B cell (primary cell): ENCODE measurements around the gene DACH2. TPM values are rescaled to one million over a fixed set of nuclear protein-coding genes. Genes with fewer than 3 reads are reported as not detected.

Experiments
- ATAC-seq: fragments of 200-7000 bp; cut with Tn5 transposase; one replicate; pipeline ENCODE4 v1.10.0; 2021; ENCODE audit warnings: low read depth, mild to moderate bottlenecking, moderate number of reproducible peaks, moderate library complexity
- CTCF ChIA-PET: fragments of 350-600 bp; sonication (Branson Sonifier 250); formaldehyde crosslinking; loops from one replicate; lab custom pipeline; 2021; ENCODE audit warnings: antibody characterized with exemption, inconsistent platforms; lab: Charles Lee
- POLR2A ChIA-PET: fragments of 350-600 bp; sonication (Branson Sonifier 250); formaldehyde crosslinking; loops from one replicate; lab custom pipeline; 2021; ENCODE audit warnings: antibody characterized with exemption; lab: Charles Lee
- DNase-seq: peaks from one replicate; pipeline ENCODE4 v3.0.0; 2013
- H2AFZ ChIP-seq: 2 replicates; pipeline ENCODE4 v1.6.1; 2012; ENCODE audit warnings: mild to moderate bottlenecking, low read depth, low read length; ENCODE audit not compliant: insufficient read depth, poor library complexity, severe bottlenecking
- H3K27ac ChIP-seq, 2 donors: 1 replicate in 1 of 2; 2 replicates in 1 of 2; pipeline ENCODE4 v1.5.1; 2012 to 2013; ENCODE audit warnings: low read length in 2 of 2, mild to moderate bottlenecking in 2 of 2, moderate library complexity in 1 of 2
- H3K27me3 ChIP-seq, 4 experiments: fragments of 200-600 bp in 1 of 4; sonication (generic) in 1 of 4; replicated peaks in 1 of 4; 1 replicate in 2 of 4; 2 replicates in 2 of 4; pipeline versions ENCODE4 v1.6.1 to v1.7.0; 2013 to 2016; ENCODE audit warnings: low read length in 3 of 4, mild to moderate bottlenecking in 2 of 4, mixed read lengths in 1 of 4, moderate library complexity in 1 of 4; ENCODE audit not compliant: insufficient read depth in 4 of 4, control insufficient read depth in 3 of 4; ENCODE audit errors: control extremely low read depth in 1 of 4
- H3K36me3 ChIP-seq, 2 experiments: replicated peaks in 1 of 2; 1 replicate in 1 of 2; 2 replicates in 1 of 2; pipeline versions ENCODE4 v1.6.1 to v1.7.1; 2013; ENCODE audit warnings: low read length in 1 of 2; ENCODE audit not compliant: insufficient read depth in 2 of 2, control insufficient read depth in 1 of 2; ENCODE audit errors: control extremely low read depth in 1 of 2, extremely low read depth in 1 of 2
- H3K4me1 ChIP-seq, 2 donors: fragments of 200-600 bp in 1 of 2; sonication (generic) in 1 of 2; 1 replicate in 1 of 2; 2 replicates in 1 of 2; pipeline versions ENCODE4 v1.5.1 to v1.6.1; 2013 to 2017; ENCODE audit warnings: low read length in 2 of 2; ENCODE audit not compliant: control insufficient read depth in 2 of 2, insufficient read depth in 2 of 2
- H3K4me2 ChIP-seq: replicated peaks from 2 replicates; pipeline ENCODE3; 2012; ENCODE audit warnings: mild to moderate bottlenecking, low read depth, low read length; ENCODE audit not compliant: poor library complexity, severe bottlenecking
- H3K4me3 ChIP-seq, 5 experiments: fragments of 200-600 bp in 1 of 5; sonication (generic) in 1 of 5; 1 replicate in 3 of 5; 2 replicates in 2 of 5; pipeline versions ENCODE4 v1.5.1 to v1.7.0; 2011 to 2016; ENCODE audit warnings: low read length in 4 of 5, mild to moderate bottlenecking in 4 of 5, low read depth in 2 of 5, control low read depth in 1 of 5, moderate library complexity in 1 of 5; ENCODE audit not compliant: insufficient read depth in 1 of 5; ENCODE audit errors: control extremely low read depth in 1 of 5, extremely low read depth in 1 of 5
- H3K79me2 ChIP-seq: fragments of 200-600 bp; sonication (generic); one replicate; pipeline ENCODE4 v1.6.0; 2016; ENCODE audit warnings: low read length; ENCODE audit not compliant: control insufficient read depth, insufficient read depth
- H3K9ac ChIP-seq: fragments of 200-600 bp; sonication (generic); 2 replicates; pipeline ENCODE4 v1.6.1; 2017; ENCODE audit warnings: mild to moderate bottlenecking, low read length, moderate library complexity
- H3K9me3 ChIP-seq, 3 donors: one replicate each; pipeline versions ENCODE4 v1.6.1 to v1.7.1; 2013; ENCODE audit warnings: low read length in 2 of 3; ENCODE audit not compliant: control insufficient read depth in 2 of 3, insufficient read depth in 1 of 3; ENCODE audit errors: control extremely low read depth in 1 of 3
- H4K20me1 ChIP-seq: 2 replicates; pipeline ENCODE4 v1.6.0; 2012; ENCODE audit warnings: mild to moderate bottlenecking, low read length; ENCODE audit not compliant: insufficient read depth, control insufficient read depth, poor library complexity, severe bottlenecking
- H3K27ac Mint-ChIP-seq: one replicate; pipeline ENCODE4 v1.8.0; 2021; ENCODE audit warnings: mixed read lengths
- H3K27me3 Mint-ChIP-seq: one replicate; pipeline ENCODE4 v1.8.0; 2021; ENCODE audit warnings: mixed read lengths
- H3K4me1 Mint-ChIP-seq: one replicate; pipeline ENCODE4 v1.8.0; 2021; ENCODE audit warnings: mixed read lengths
- H3K4me3 Mint-ChIP-seq: one replicate; pipeline ENCODE4 v1.8.0; 2021; ENCODE audit warnings: mixed read lengths
- H3K9me3 Mint-ChIP-seq: one replicate; pipeline ENCODE4 v1.8.0; 2022; ENCODE audit warnings: mixed read lengths; ENCODE audit not compliant: insufficient read depth
- EZH2 ChIP-seq: IDR thresholded peaks from 2 replicates; pipeline ENCODE4 v1.6.1; 2012; ENCODE audit warnings: borderline replicate concordance, low read depth, mild to moderate bottlenecking, moderate library complexity, low read length; ENCODE audit not compliant: insufficient read depth, poor library complexity, severe bottlenecking
- WGBS: methylation state at CpG from one replicate; pipeline ENCODE4 v1.1.5; 2013; ENCODE audit warnings: missing lambda C conversion rate; ENCODE audit not compliant: insufficient coverage; 5-methylcytosine and 5-hydroxymethylcytosine counted together
- intact Hi-C: fragments of 100-400 bp; cut with micrococcal nuclease; formaldehyde crosslinking; loops from one replicate; pipeline ENCODE4 v1.10.0; 2022
- polyA plus RNA-seq: library from polyadenylated mRNA; depleted of rRNA; stranded (reverse); fragments of >200 nt; gene quantifications from 2 replicates; pipeline ENCODE4 v1.2.3, GENCODE V29; 2012
- total RNA-seq, 2 donors: library from RNA; stranded (reverse); fragments of 120-200 nt in 1 of 2; gene quantifications; 1 replicate in 1 of 2; 2 replicates in 1 of 2; pipeline versions ENCODE4 v1.2.3 to v1.2.4, GENCODE V29; 2013 to 2022
- TF ChIP-seq, protein P1 (sequence below): fragments of 200-600 bp; IDR thresholded peaks from one replicate; pipeline ENCODE4 v1.8.0; 2022; ENCODE audit warnings: antibody characterized with exemption, mild to moderate bottlenecking

DACH2 gene
- total and polyA plus RNA-seq, 2 donors (not counting 1 experiment from before 2014, with no cell fraction given): 0.07 TPM; not detected in 1

DNA sequence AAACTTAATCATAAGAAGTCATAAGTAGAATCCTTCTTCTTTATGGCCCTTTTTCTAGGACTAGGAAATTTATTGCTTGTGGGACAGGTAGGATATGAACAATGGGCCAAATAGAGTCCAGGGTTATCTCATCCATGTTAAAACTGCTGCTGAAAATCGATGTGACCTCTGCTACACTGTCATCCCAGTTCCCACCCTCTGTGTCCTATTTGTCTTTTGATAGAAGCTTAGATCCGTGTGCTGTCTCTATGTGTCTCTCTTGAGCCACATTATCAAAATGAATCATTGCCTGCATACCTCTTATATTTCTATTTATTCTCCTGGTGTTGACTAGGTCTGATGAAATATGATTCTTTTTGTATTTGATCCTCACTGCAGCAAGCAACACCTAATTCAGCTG, 661.4 kb downstream of the DACH2 start:
- peaks cover 3% of the 10 kb centered on the region for H3K9me3 Mint-ChIP-seq
- DNase-seq: no peak
- no peak overlapping the region for H3K4me3 ChIP-seq
- ChIA-PET CTCF (no interaction called here), POLR2A (no interaction called here)
- ATAC-seq: no peak
- no peak overlapping the region for H3K9ac ChIP-seq
- no peak overlapping the region for H2AFZ ChIP-seq
- no CpG with 5 or more reads among the region's 2 CpGs for WGBS
- no peak overlapping the region for H3K27ac ChIP-seq
- no peak overlapping the region for H3K27ac Mint-ChIP-seq
- H3K4me1 ChIP-seq: no peaks in the 10 kb centered on the region
- TF ChIP-seq, protein P1, sequence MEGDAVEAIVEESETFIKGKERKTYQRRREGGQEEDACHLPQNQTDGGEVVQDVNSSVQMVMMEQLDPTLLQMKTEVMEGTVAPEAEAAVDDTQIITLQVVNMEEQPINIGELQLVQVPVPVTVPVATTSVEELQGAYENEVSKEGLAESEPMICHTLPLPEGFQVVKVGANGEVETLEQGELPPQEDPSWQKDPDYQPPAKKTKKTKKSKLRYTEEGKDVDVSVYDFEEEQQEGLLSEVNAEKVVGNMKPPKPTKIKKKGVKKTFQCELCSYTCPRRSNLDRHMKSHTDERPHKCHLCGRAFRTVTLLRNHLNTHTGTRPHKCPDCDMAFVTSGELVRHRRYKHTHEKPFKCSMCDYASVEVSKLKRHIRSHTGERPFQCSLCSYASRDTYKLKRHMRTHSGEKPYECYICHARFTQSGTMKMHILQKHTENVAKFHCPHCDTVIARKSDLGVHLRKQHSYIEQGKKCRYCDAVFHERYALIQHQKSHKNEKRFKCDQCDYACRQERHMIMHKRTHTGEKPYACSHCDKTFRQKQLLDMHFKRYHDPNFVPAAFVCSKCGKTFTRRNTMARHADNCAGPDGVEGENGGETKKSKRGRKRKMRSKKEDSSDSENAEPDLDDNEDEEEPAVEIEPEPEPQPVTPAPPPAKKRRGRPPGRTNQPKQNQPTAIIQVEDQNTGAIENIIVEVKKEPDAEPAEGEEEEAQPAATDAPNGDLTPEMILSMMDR: no peak
- no peak for TF ChIP-seq EZH2
- H3K36me3 ChIP-seq: no peaks in the 10 kb centered on the region
- H3K27me3 ChIP-seq: no peaks in the 10 kb centered on the region
- H3K4me2 ChIP-seq: no peak overlapping the region
- H4K20me1 ChIP-seq: no peaks in the 10 kb centered on the region
- H3K4me1 Mint-ChIP-seq: no peaks in the 10 kb centered on the region
- no peaks in the 10 kb centered on the region for H3K79me2 ChIP-seq
- intact Hi-C loops: no loop called here
- no peak overlapping the region for H3K4me3 Mint-ChIP-seq
- no peaks in the 10 kb centered on the region for H3K27me3 Mint-ChIP-seq
- peaks cover 0 to 7% (median 0%) of the 10 kb centered on the region in 3 donors for H3K9me3 ChIP-seq

DNA sequence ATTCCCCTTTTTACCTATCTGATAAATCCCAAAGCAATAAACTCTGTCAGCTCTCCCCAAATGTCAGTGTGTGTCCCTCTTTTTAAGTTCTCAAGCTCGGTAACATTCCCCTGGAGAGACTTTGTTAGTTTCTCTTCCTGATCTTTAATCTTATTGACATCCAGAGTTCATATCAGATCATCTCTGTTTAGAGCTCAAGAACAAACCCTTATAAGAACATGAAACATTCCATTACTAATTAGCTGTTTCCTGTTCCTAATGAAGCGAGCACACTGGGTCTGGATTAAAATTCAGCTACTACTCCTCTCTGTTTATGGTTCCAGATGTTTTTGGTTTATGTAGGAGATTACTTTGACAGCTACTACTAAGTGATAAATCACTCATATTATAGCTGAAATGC, 681.5 kb downstream of the DACH2 start:
- H3K9me3 Mint-ChIP-seq: no peaks in the 10 kb centered on the region
- H3K36me3 ChIP-seq: no peaks in the 10 kb centered on the region
- no peak overlapping the region for H3K9ac ChIP-seq
- ChIA-PET CTCF (no interaction called here), POLR2A (no interaction called here)
- H3K4me3 ChIP-seq: no peak overlapping the region
- no peak overlapping the region for H3K4me3 Mint-ChIP-seq
- no peaks in the 10 kb centered on the region for H3K27me3 Mint-ChIP-seq
- no peak overlapping the region for H3K27ac Mint-ChIP-seq
- DNase-seq (no peak), ATAC-seq (no peak)
- no peak overlapping the region for H2AFZ ChIP-seq
- intact Hi-C loops: no loop called here
- H3K4me2 ChIP-seq: no peak overlapping the region
- no peaks in the 10 kb centered on the region for H3K4me1 ChIP-seq
- no peaks in the 10 kb centered on the region for H3K79me2 ChIP-seq
- no CpG with 5 or more reads among the region's 2 CpGs for WGBS
- H3K27ac ChIP-seq: no peak overlapping the region
- TF ChIP-seq EZH2: no peak
- TF ChIP-seq, protein P1: no peak
- H3K9me3 ChIP-seq: no peaks in the 10 kb centered on the region
- H4K20me1 ChIP-seq: no peaks in the 10 kb centered on the region
- no peaks in the 10 kb centered on the region for H3K27me3 ChIP-seq
- no peaks in the 10 kb centered on the region for H3K4me1 Mint-ChIP-seq
